GM19324 (cell line): ENCODE results near the gene SRP14.
"Not testable (repeated sequence)": the region's sequence is repeated elsewhere in the genome, so short reads cannot be mapped to it uniquely, and the experiment has no call there.

Experiments
- ATAC-seq: cut with Tn5 transposase; IDR thresholded peaks from one replicate; pipeline ENCODE4 v1.9.1; 2021; ENCODE audit warnings: mild to moderate bottlenecking, moderate library complexity; ENCODE audit not compliant: unreplicated experiment, low FRiP score

SRP14 gene

DNA sequence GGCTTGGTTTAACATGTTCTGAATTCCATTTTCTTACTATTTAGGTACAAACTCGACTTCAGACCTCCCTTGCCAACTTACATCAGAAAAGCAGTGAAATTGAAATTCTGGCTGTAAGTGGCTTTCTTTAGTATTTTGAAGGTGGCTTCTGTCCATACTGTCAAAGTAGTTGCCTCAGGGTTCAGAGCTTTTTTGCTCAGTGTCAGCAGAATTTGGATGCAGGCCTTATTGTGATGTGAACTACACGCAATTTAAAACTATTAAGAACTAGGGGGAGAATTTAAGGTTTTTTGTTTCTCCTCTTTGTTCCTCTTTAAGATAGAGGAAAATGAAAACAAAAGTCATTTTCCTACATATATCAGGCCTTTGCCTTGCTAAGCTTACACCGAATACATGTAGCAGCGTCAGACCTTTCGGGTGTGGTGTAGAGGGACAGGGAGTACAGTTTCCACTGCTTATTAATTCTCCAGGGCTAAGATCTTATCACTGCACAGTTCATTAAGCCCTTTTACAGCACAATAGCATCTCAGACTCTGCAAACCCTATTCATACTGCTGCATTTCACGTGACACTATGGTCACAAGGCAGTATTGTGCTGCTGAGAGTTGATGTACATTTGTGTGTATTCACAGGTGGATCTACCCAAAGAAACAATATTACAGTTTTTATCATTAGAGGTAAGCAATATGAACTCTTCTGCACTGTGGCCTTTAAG is 6.7 kb downstream of the SRP14 start:
- no peak for ATAC-seq

- ATAC-seq: no peak
Measured at GRCh38 chr15:40031300-40031699, 7.7 kb downstream of the SRP14 start.

- no peak for ATAC-seq
Measured at GRCh38 chr15:40029979-40030893, 8.7 kb downstream of the SRP14 start.

- no peak for ATAC-seq
Measured at GRCh38 chr15:40028853-40029252, 10.1 kb downstream of the SRP14 start.

- no peak for ATAC-seq
Measured at GRCh38 chr15:40028193-40028592, 10.8 kb downstream of the SRP14 start.

- ATAC-seq: no peak
Measured at GRCh38 chr15:40016224-40016865, 22.6 kb downstream of the SRP14 start.

DNA sequence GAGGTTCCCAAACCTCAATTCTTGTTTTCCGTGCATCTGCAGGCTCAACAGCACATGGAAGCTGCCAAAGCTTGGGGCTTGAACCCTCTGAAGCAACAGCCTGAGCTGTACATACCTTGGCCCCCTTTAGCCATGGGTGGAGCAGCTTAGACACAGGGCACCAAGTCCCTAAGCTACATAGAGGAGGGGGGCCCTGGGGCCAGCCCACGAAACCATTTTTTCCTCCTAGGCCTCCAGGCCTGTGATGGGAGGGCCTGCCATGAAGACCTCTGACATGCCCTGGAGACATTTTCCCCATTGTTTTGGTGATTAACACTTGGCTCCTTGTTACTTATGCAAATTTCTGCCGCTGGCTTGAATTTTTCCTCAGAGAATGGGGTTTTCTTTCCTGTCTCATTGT is 24.6 kb downstream of the SRP14 start:
- ATAC-seq: no peak

GRCh38 chr15:40013372-40013771 is 25.6 kb downstream of the SRP14 start:
- not testable (repeated sequence) for ATAC-seq

- no peak for ATAC-seq
Measured at GRCh38 chr15:40011303-40011702, 27.7 kb downstream of the SRP14 start.

GRCh38 chr15:40010686-40011085 is 28.3 kb downstream of the SRP14 start:
- no peak for ATAC-seq

DNA sequence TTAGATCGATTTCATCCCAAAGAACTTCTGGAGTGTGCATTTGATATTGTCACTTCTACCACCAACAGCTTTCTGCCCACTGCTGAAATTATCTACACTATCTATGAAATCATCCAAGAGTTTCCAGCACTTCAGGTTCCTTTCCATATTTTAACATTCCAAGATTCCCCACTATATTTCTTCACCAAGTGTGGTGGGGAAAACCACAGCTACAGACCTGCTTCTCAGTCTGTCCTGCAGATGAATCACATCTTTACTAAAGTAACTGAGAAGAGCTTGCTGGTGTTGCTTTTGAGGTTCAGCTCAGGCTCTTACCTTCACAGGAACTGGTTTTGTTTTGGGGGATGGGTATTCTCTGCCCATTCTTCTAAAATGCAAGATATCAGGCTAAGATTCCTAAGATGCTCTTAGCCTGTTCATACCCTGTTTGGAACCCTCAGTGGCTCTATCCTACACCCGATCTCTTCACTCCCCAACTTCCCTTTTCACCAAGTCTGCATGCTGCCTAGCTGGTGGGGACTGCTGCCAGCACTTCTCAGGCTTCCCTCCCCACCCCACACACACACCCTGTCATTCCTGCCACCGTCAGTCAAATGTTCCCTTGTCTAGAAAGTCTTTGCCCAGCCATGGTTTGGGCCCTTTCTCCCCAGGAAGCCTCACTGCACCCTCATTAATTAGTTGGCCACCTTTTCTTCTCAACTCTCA is 30.8 kb downstream of the SRP14 start:
- ATAC-seq: no peak

DNA sequence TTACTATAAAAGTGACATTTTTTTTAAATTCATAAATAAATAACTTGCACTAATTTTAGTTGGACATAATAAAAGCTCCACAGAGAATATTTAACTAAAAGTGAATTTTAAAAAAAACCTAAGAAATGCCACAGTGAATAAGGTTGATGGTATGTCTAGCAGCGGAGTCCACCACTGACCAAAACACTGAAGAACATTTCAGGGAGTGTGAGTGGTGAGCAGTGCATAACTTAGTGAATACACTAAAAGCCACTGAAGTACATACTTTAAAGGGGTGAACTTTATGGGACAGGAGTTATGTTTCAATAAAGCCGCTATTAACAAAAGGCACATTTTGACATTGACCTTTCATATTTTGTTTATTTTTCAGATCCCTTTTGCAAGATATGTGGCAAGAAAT is 32.3 kb downstream of the SRP14 start:
- ATAC-seq: no peak

DNA sequence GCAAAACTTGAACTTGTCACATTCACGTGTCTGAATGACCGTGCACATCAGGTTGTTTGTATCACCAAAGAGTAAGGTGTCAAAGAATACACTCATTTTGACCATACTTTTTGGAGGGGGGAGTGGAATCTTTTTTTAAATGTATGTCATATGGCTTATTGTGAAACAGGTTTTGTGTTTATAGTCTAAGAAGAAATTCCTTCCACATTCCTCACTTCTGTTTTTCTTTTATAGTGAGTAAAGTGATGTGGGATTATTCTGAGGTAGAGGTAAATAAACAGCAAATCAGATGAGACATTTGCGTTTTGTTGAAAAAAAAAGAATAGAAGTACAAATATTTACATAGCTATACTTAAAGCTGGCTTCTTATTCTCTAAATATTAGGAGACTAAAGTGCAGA is 33.0 kb downstream of the SRP14 start:
- ATAC-seq: no peak

GRCh38 chr15:40003116-40003916 is 35.7 kb downstream of the SRP14 start:
- ATAC-seq: no peak

- no peak for ATAC-seq
Measured at GRCh38 chr15:40002295-40002694, 36.7 kb downstream of the SRP14 start.

GRCh38 chr15:39999538-40000200 is 39.3 kb downstream of the SRP14 start:
- no peak for ATAC-seq

- no peak for ATAC-seq
Measured at GRCh38 chr15:39998511-39999077, 40.4 kb downstream of the SRP14 start.

DNA sequence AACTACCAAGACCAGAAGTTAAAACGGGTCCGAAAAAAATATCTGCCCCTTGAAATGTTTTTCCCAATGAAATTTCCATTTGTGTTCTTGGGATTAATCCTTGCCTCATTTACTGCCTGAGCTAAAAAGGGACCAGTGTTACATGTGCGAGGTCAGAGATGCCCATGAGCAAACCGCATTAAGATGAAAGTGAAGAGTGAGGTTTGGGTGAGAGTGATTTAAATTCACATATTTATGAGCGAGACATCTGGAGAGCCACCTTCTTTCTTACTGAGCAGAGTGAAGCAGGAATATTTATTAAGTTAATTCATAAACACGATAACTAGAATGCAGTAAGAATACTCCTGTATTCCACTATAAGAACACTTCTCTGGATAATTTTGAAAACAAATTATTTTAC is 41.3 kb downstream of the SRP14 start:
- ATAC-seq: no peak

DNA sequence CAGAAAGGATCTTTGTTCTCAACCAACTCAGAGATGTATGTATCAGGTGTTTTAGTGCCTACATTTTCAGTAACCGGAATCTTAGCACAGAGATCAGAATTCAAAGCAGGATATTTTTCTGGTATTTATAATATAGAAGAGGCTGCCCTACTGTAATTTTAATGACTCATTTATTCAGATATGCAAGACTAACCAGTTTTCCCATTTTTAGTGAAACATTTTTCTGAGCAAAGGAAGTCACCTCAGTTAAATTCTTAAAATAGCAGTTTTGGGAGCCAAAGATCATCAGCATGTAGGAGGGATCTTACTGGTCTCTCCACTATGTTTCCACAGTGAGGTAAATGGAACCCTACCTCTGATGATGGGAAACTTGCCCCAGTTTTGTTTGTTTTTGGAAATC is 42.0 kb downstream of the SRP14 start:
- ATAC-seq: no peak
